ENCODE data around the gene GIMD1. TPM values are rescaled to one million over a fixed set of nuclear protein-coding genes. Genes with fewer than 3 reads are reported as not detected.

The GIMD1 gene
- total RNA-seq, 1 experiment from 2014 or later = not detected

DNA sequence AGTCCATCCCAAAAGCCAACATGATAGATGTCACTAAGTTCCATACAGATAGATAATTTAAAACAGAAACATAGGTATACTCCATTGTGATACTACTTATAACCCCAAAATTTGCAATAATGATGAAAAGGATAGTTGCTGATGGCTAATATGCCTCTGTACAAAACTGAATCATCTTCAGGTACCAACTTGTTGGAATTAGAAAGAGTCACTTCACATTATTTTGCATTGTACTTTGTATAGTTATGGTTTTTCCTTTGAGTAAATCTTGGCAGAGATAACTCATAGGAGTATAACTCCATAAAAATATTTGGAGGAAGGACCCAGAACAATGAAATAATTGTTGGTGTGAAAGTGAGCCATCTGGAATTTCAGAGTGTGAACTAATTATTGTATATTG, 17.6 kb downstream of the GIMD1 start:
- POLR2A ChIA-PET (ENCODE audit: unreplicated experiment) = no interaction called here
- no peaks in the 10 kb centered on the region for H3K79me2 ChIP-seq (ENCODE audit: low read depth)
- H4K20me1 ChIP-seq (ENCODE audit: insufficient read depth) = no peaks in the 10 kb centered on the region
- no peaks in the 10 kb centered on the region for H3K9me2 ChIP-seq (ENCODE audit: insufficient read depth)
- CTCF ChIA-PET = interaction anchor here (0.7 kb wide), 1 partner anchor 13 kb away, joined by 3 read pairs; no protein-coding TSS in a partner anchor
- H3K36me3 ChIP-seq (ENCODE audit: low read depth) = no peaks in the 10 kb centered on the region
- intact Hi-C loops (cut with micrococcal nuclease; ENCODE audit: unreplicated experiment) = no loop called here
- TF ChIP-seq, protein P1, sequence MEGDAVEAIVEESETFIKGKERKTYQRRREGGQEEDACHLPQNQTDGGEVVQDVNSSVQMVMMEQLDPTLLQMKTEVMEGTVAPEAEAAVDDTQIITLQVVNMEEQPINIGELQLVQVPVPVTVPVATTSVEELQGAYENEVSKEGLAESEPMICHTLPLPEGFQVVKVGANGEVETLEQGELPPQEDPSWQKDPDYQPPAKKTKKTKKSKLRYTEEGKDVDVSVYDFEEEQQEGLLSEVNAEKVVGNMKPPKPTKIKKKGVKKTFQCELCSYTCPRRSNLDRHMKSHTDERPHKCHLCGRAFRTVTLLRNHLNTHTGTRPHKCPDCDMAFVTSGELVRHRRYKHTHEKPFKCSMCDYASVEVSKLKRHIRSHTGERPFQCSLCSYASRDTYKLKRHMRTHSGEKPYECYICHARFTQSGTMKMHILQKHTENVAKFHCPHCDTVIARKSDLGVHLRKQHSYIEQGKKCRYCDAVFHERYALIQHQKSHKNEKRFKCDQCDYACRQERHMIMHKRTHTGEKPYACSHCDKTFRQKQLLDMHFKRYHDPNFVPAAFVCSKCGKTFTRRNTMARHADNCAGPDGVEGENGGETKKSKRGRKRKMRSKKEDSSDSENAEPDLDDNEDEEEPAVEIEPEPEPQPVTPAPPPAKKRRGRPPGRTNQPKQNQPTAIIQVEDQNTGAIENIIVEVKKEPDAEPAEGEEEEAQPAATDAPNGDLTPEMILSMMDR (conservative IDR thresholded peaks at IDR 0.05) = no peak
- TF ChIP-seq EZH2 (IDR thresholded peaks at IDR 0.05; ENCODE audit: low read depth) = no peak
- no peaks in the 10 kb centered on the region for H3K4me1 ChIP-seq (replicated peaks; ENCODE audit: insufficient read depth)
- H3K4me3 ChIP-seq = no peak overlapping the region
- H3K27ac ChIP-seq = no peak overlapping the region
- no peaks in the 10 kb centered on the region for H3K9me3 ChIP-seq (ENCODE audit: insufficient read depth, low read depth)
- H2AFZ ChIP-seq = no peak overlapping the region
- BruUV-seq (replicated peaks) = no TSS peak
- no peaks in the 10 kb centered on the region for H3F3A ChIP-seq (ENCODE audit: insufficient read depth, low read depth)
- no peak overlapping the region for H3K4me2 ChIP-seq
- no peak for DNase-seq
- no peaks in the 10 kb centered on the region for H3K27me3 ChIP-seq (ENCODE audit: insufficient read depth, low read depth)

DNA sequence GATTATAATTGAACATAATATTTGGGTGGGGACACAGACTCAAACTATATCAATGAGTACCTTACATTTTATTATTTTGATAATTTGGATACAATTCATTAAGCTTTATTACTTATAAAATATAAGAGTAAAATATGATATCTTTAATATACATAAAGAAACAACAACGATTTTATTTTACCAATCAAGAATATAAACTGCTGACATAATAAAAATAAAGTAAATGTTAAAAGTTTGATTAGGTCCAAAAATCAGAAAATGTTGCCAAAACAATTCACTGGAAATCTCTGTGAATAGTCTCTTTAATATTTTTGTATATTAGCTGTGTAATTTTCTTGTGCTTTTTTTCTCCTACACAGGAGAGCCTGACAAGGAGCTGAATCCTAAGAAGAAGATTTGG, 21.4 kb downstream of the GIMD1 start:
- no TSS peak for BruUV-seq (replicated peaks)
- Histone ChIP-seq H3K4me2 (no peak overlapping the region), H3K36me3 (ENCODE audit: low read depth) (no peaks in the 10 kb centered on the region), H3K9me2 (ENCODE audit: insufficient read depth) (no peaks in the 10 kb centered on the region), H3K79me2 (ENCODE audit: low read depth) (0 out of 2 replicates have a peak, but pooled peaks cover under 1% of the 10 kb centered on the region), H4K20me1 (ENCODE audit: insufficient read depth) (no peaks in the 10 kb centered on the region), H3K27me3 (ENCODE audit: insufficient read depth, low read depth) (no peaks in the 10 kb centered on the region), H3K4me3 (no peak overlapping the region), H3K9me3 (ENCODE audit: insufficient read depth, low read depth) (no peaks in the 10 kb centered on the region), H3K27ac (no peak overlapping the region), H3K4me1 (replicated peaks; ENCODE audit: insufficient read depth) (no peaks in the 10 kb centered on the region), H2AFZ (no peak overlapping the region), H3F3A (ENCODE audit: insufficient read depth, low read depth) (no peaks in the 10 kb centered on the region)
- no peak for DNase-seq
- intact Hi-C loops (cut with micrococcal nuclease; ENCODE audit: unreplicated experiment) = no loop called here
- CTCF ChIA-PET = no interaction called here
- POLR2A ChIA-PET (ENCODE audit: unreplicated experiment) = no interaction called here
- TF ChIP-seq, protein P1 (conservative IDR thresholded peaks at IDR 0.05) = no peak
- TF ChIP-seq EZH2 (IDR thresholded peaks at IDR 0.05; ENCODE audit: low read depth) = no peak

DNA sequence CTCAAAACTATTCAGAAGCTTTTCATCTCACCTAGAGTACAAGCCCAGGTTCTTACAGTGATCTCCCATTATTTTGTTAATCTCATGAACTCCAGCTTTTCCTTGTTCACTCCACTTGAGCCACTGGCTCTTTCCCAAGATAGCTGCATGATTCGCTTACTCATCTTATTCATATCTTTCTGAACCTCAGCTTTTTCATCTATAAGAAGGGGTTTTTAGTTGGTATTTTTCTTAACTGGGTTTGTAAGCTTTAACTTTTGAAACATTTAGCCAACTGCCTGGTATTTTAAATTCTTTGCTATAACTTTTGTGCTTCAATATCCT, 24.0 kb downstream of the GIMD1 start:
- TF ChIP-seq, protein P1 (conservative IDR thresholded peaks at IDR 0.05) = no peak
- no peak for TF ChIP-seq EZH2 (IDR thresholded peaks at IDR 0.05; ENCODE audit: low read depth)
- no peak overlapping the region for H2AFZ ChIP-seq
- 0 out of 2 replicates have a peak, but pooled peaks cover 6% of the 10 kb centered on the region for H3K79me2 ChIP-seq (ENCODE audit: low read depth)
- H3K36me3 ChIP-seq (ENCODE audit: low read depth) = no peaks in the 10 kb centered on the region
- no peaks in the 10 kb centered on the region for H3K9me2 ChIP-seq (ENCODE audit: insufficient read depth)
- no TSS peak for BruUV-seq (replicated peaks)
- no peaks in the 10 kb centered on the region for H3K4me1 ChIP-seq (replicated peaks; ENCODE audit: insufficient read depth)
- no peak for DNase-seq
- 0 out of 2 replicates have a peak, but pooled peaks cover 2% of the 10 kb centered on the region for H4K20me1 ChIP-seq (ENCODE audit: insufficient read depth)
- intact Hi-C loops (cut with micrococcal nuclease; ENCODE audit: unreplicated experiment) = no loop called here
- H3K9me3 ChIP-seq (ENCODE audit: insufficient read depth, low read depth) = no peaks in the 10 kb centered on the region
- no peak overlapping the region for H3K4me3 ChIP-seq
- no peaks in the 10 kb centered on the region for H3F3A ChIP-seq (ENCODE audit: insufficient read depth, low read depth)
- no peak overlapping the region for H3K4me2 ChIP-seq
- no peaks in the 10 kb centered on the region for H3K27me3 ChIP-seq (ENCODE audit: insufficient read depth, low read depth)
- no peak overlapping the region for H3K27ac ChIP-seq
- CTCF ChIA-PET = no interaction called here
- POLR2A ChIA-PET (ENCODE audit: unreplicated experiment) = no interaction called here
